ENCODE data around the gene LSAMP. TPM values are rescaled to one million over a fixed set of nuclear protein-coding genes. Genes with fewer than 3 reads are reported as not detected.

The LSAMP gene
- total and polyA plus RNA-seq, 2 donors = 7.9 to 24.0 TPM

DNA sequence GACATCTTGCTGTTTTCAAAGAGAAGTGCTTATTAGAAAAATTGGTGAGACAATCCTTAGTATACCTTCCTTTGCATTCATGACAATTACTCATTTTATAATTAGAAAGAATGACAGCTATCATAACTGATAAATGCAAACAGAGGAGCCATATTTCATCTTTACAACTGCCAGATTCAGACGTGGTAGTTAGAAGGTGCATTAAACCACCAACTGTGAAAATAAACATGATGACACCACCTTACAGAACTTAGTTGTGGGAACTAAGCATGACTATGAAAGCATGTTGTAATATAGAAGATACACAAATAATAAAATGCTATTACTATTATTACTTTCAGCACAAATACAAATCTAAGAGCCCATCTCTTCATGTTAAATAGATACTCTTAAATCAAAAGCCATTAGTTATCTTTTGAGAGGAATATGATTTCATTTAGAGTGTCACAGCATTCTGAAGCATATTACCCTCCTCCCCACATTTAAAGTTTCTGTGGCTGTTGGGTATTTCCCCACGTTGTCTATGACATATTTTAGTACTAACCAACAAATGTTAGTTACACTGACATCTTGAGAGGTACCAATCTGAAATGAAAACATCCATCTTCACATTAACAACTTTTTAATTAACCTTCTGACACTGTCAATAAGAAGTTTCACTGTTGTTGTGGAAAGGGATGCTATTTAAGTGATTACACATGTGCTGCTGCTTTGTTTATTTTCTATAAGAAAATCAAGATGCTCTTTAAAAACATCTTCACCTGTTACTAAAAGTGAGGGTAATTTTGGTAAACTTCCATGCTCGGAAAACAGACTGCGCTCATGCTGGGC lies 163.8 kb downstream of the LSAMP start:
- no peak for DNase-seq (ENCODE audit: extremely low spot score)
- H3K27ac ChIP-seq (ENCODE audit: low read depth) = no peak overlapping the region

DNA sequence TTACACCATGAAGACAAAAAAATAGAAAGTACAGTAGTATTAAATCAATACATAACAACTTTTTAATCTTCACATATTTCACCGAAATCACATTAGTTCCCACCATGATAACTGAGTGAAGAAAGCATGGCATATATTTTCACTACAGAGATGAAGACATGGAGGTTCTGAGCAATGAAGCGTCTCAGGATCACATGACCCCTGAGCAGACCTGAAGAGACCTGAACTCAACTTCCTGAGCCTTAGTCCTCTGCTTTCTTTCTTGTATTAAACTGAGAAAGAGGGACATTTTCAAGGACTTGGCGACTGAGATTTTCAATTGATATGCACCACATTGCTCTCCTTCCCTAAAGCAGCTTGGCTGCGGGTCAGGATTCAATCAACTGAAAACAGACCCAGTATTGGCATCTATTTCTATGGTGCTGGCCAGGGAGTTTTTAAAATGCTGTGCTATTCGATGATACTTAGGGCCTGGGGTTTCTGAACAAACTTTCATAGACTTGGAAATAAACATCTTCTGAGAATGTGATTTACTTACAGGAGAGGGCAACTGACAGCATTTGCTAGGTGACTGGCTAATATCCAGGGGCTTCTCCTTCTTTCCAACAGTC lies 165.1 kb downstream of the LSAMP start:
- Histone ChIP-seq H3K36me3 (ENCODE audit: insufficient read depth) (no peaks in the 10 kb centered on the region), H3K27ac (ENCODE audit: low read depth) (no peak overlapping the region), H3K4me3 (ENCODE audit: low read depth, low read length) (no peak overlapping the region), H3K4me1 (ENCODE audit: insufficient read depth) (no peaks in the 10 kb centered on the region)
- 66% methylated on average over 5 of the region's 5 CpGs for WGBS
- no peak for DNase-seq (ENCODE audit: extremely low spot score)

More for the DNA sequence above, 163.8 kb downstream of the LSAMP start:
- 76% methylated on average over 4 of the region's 4 CpGs for WGBS
- Histone ChIP-seq H3K4me3 (ENCODE audit: low read depth, low read length) (no peak overlapping the region), H3K4me1 (ENCODE audit: insufficient read depth) (no peaks in the 10 kb centered on the region), H3K36me3 (ENCODE audit: insufficient read depth) (no peaks in the 10 kb centered on the region)

GRCh38 chr3:116276675-116277074 lies 168.6 kb downstream of the LSAMP start:
- Histone ChIP-seq H3K36me3 (ENCODE audit: insufficient read depth) (no peaks in the 10 kb centered on the region), H3K4me3 (ENCODE audit: low read depth, low read length) (no peak overlapping the region), H3K27ac (ENCODE audit: low read depth) (no peak overlapping the region), H3K4me1 (ENCODE audit: insufficient read depth) (no peaks in the 10 kb centered on the region)
- 82% methylated on average over 3 of the region's 3 CpGs for WGBS
- no peak for DNase-seq (ENCODE audit: extremely low spot score)

GRCh38 chr3:116270056-116270455 lies 175.2 kb downstream of the LSAMP start:
- 72% methylated on average over 2 of the region's 2 CpGs for WGBS
- no peak for DNase-seq (ENCODE audit: extremely low spot score)
- Histone ChIP-seq H3K4me3 (ENCODE audit: low read depth, low read length) (no peak overlapping the region), H3K36me3 (ENCODE audit: insufficient read depth) (no peaks in the 10 kb centered on the region), H3K27ac (ENCODE audit: low read depth) (no peak overlapping the region), H3K4me1 (ENCODE audit: insufficient read depth) (no peaks in the 10 kb centered on the region)

DNA sequence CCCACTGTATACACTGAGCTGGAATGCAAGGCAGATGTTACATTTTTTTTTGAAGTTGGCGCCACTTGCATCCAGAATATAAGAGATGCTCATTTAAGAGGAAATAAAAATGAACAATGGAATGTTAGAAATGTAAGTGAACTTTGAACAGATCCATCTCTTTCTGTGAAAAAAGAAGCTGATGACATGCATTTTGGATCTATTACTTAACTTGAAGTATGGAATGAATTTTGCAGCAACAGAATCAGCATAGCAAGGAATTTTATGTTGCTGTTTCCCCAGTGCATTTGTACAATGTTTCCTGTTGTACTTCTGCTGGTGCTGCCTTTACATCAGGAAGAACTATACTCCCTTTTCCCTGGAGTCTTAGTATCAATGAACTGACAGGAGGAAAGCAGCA lies 178.2 kb downstream of the LSAMP start:
- Histone ChIP-seq H3K4me1 (ENCODE audit: insufficient read depth) (no peaks in the 10 kb centered on the region), H3K36me3 (ENCODE audit: insufficient read depth) (no peaks in the 10 kb centered on the region), H3K27ac (ENCODE audit: low read depth) (no peak overlapping the region), H3K4me3 (ENCODE audit: low read depth, low read length) (no peak overlapping the region)
- 97% methylated on average over 1 of the region's 1 CpG for WGBS
- DNase-seq (ENCODE audit: extremely low spot score) = no peak

DNA sequence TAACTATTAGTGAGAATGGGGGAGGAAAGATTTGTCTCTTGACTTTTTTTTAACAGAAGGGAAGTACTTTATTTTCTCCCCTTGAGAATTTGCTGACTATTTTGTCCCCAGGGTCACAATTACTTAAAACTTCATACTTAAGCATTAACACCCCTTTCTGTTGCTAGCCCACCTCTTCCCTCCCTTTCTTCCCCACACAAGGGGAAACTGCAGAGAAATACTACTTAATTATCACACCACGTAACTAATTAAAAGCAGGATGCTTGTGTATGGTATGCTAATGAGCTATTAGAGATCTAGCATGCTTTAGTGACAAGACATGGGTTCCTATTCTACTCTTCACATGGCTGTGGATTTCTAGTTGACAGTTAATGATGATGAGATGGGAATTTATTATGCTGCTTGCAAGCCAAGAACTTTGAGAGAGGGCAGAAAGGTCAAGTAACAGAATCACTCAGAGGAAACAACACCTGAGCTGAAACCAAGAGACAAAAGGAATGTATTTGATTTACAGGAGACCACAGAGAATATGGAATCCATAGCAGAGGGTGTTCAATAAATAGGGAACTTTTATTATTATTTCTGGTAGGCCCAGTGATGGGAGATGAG lies 179.2 kb downstream of the LSAMP start:
- DNase-seq (ENCODE audit: extremely low spot score) = no peak
- H3K4me1 ChIP-seq (ENCODE audit: insufficient read depth) = no peaks in the 10 kb centered on the region
- no peak overlapping the region for H3K4me3 ChIP-seq (ENCODE audit: low read depth, low read length)
- no peak overlapping the region for H3K27ac ChIP-seq (ENCODE audit: low read depth)
- WGBS = 92% methylated on average over 1 of the region's 1 CpG
- no peaks in the 10 kb centered on the region for H3K36me3 ChIP-seq (ENCODE audit: insufficient read depth)

GRCh38 chr3:116265320-116265695 lies 180.0 kb downstream of the LSAMP start:
- Histone ChIP-seq H3K4me3 (ENCODE audit: low read depth, low read length) (no peak overlapping the region), H3K36me3 (ENCODE audit: insufficient read depth) (no peaks in the 10 kb centered on the region), H3K4me1 (ENCODE audit: insufficient read depth) (no peaks in the 10 kb centered on the region), H3K27ac (ENCODE audit: low read depth) (no peak overlapping the region)
- DNase-seq (ENCODE audit: extremely low spot score) = no peak
- 70% methylated on average over 8 of the region's 8 CpGs for WGBS

DNA sequence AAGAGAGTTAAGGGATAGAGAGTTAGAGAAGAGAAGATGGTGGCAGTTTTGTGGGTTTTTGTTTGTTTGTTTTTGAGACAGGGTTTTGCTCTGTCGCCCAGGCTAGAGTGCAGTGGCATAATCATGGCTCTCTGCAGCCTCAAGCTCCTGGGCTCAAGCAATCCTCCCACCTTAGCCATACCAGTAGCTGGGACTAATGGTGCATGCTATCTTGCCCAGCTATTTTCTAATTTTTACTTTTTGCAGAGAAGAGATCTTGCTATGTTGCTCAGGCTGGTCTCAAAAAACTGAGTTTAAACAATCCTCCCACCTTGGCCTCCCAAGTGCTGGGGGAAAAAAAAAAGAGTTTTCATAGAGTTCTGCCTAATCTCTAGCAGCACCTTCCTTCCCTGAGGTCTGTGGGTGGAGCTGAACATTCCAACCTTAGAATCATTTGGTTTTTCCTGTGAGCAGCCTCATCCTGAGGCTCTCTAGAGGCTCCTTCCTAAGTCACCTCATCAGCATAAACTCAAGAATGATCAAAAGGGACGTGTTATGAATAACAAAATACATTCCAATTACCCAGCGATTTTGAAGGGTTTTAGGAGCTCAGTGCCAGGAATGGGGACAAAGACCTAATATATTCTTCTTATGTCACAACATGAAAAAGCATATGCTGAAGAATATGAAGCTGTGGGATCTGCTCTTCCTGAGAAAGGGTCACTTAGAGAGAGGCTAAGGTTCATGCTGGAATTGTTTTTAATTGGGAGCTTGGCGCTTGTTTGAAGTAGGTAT lies 180.6 kb downstream of the LSAMP start:
- no peak overlapping the region for H3K27ac ChIP-seq (ENCODE audit: low read depth)
- WGBS = 76% methylated on average over 4 of the region's 4 CpGs

DNA sequence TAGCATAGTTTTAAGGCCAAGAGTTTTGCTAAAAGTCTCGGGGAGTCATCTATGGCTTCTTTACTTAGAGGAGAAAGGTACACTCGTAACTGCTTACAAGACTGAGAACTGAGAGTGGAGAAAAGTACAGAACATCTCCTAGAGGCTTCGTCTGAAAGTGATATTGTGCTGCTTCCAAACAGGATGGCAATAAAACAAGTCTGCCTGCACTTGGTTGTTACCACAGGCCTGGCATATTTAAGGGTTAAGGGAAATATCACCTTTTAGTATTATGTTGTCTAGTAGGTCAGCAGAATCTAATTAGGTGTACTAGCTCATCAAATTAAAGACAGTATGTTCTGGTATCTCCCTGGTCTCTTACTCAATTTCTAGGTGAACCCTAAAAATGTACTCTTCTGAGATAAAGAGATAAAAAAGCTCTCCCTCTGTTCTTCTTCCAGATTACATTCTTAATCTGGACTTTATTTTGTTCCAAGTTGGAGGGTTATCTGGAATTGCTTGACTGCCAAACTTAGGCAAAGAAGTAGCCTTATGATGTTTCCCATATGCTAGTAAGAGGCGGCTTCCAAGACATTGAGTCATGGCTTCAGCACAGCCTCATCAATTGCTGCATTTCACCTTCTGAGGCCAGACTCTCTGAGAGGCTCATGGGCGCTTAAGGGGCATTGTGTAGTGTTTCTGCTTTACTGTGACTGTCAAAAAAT lies 181.3 kb downstream of the LSAMP start:
- Histone ChIP-seq H3K36me3 (ENCODE audit: insufficient read depth) (no peaks in the 10 kb centered on the region), H3K27ac (ENCODE audit: low read depth) (no peak overlapping the region), H3K4me3 (ENCODE audit: low read depth, low read length) (no peak overlapping the region), H3K4me1 (ENCODE audit: insufficient read depth) (no peaks in the 10 kb centered on the region)
- DNase-seq (ENCODE audit: extremely low spot score) = no peak
- WGBS = 44% methylated on average over 5 of the region's 5 CpGs

More for the DNA sequence above, 180.6 kb downstream of the LSAMP start:
- no peak for DNase-seq (ENCODE audit: extremely low spot score)
- H3K36me3 ChIP-seq (ENCODE audit: insufficient read depth) = no peaks in the 10 kb centered on the region
- no peaks in the 10 kb centered on the region for H3K4me1 ChIP-seq (ENCODE audit: insufficient read depth)
- no peak overlapping the region for H3K4me3 ChIP-seq (ENCODE audit: low read depth, low read length)

GRCh38 chr3:116260491-116260890 lies 184.8 kb downstream of the LSAMP start:
- DNase-seq (ENCODE audit: extremely low spot score) = no peak
- H3K4me3 ChIP-seq (ENCODE audit: low read depth, low read length) = no peak overlapping the region
- 89% methylated on average over 2 of the region's 2 CpGs for WGBS
- H3K36me3 ChIP-seq (ENCODE audit: insufficient read depth) = no peaks in the 10 kb centered on the region
- H3K27ac ChIP-seq (ENCODE audit: low read depth) = no peak overlapping the region
- H3K4me1 ChIP-seq (ENCODE audit: insufficient read depth) = no peaks in the 10 kb centered on the region

DNA sequence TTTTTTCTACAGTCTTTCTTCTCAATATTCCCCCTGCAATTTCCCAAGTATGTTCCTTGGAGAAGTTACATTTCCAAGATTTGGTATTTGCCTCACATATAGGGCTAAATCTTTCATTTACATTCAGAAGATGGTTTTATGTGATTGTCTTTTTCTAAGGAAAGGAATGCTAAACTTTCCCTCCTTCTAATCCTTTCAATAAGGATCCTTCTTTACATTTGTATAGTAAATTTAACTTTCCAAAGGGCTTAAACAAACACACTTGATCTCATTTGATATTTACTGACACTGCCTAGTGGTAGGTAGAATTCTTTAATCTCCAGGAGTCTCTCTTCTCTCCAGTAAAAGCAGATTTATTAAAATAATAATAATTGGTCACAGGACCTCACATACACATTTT lies 185.3 kb downstream of the LSAMP start:
- no peak overlapping the region for H3K4me3 ChIP-seq (ENCODE audit: low read depth, low read length)
- no peak for DNase-seq (ENCODE audit: extremely low spot score)
- H3K4me1 ChIP-seq (ENCODE audit: insufficient read depth) = no peaks in the 10 kb centered on the region
- H3K27ac ChIP-seq (ENCODE audit: low read depth) = no peak overlapping the region
- no peaks in the 10 kb centered on the region for H3K36me3 ChIP-seq (ENCODE audit: insufficient read depth)

DNA sequence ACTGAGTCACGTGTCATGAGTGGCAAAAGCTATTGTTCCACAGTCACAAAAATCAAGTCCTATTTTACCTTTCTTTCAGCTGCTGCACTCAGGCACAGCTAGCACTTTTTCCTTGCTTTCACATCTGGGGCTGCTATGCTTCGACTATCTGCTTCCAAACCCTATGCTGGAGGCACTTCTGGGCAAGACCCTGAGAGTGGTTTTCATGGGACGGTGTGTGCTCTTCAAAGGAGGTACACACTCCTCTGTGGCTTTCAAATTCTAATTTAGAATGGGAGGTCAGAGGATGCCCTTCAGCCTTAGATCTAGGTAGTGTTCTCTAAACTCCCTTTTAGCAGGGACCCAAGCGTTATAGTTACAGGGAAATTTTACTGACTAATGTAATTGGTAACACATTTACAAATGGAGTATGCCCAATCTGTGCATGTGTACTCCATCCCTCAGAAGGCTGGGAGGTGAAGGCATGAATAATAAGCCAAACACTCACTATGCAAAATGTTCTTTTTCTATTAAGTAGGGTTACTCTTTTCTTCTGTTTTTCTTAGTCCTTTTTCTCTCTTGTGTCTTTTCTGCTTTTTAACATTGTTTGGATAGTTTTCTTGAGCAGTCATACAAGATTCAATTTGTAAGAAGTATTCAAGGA lies 188.3 kb downstream of the LSAMP start:
- 72% methylated on average over 4 of the region's 4 CpGs for WGBS
- Histone ChIP-seq H3K4me1 (ENCODE audit: insufficient read depth) (no peaks in the 10 kb centered on the region), H3K27ac (ENCODE audit: low read depth) (no peak overlapping the region), H3K36me3 (ENCODE audit: insufficient read depth) (no peaks in the 10 kb centered on the region), H3K4me3 (ENCODE audit: low read depth, low read length) (no peak overlapping the region)
- no peak for DNase-seq (ENCODE audit: extremely low spot score)

GRCh38 chr3:116254541-116254940 lies 190.7 kb downstream of the LSAMP start:
- 69% methylated on average over 3 of the region's 3 CpGs for WGBS
- Histone ChIP-seq H3K36me3 (ENCODE audit: insufficient read depth) (no peaks in the 10 kb centered on the region), H3K4me1 (ENCODE audit: insufficient read depth) (no peaks in the 10 kb centered on the region), H3K27ac (ENCODE audit: low read depth) (no peak overlapping the region), H3K4me3 (ENCODE audit: low read depth, low read length) (no peak overlapping the region)
- DNase-seq (ENCODE audit: extremely low spot score) = no peak
